ENCODE measurements around the gene APOH. TPM values are rescaled to one million over a fixed set of nuclear protein-coding genes. Genes with fewer than 3 reads are reported as not detected.

The APOH gene
- polyA plus RNA-seq, 1 of the 3 experiments (the other 2 are of a cell fraction) = not detected

DNA sequence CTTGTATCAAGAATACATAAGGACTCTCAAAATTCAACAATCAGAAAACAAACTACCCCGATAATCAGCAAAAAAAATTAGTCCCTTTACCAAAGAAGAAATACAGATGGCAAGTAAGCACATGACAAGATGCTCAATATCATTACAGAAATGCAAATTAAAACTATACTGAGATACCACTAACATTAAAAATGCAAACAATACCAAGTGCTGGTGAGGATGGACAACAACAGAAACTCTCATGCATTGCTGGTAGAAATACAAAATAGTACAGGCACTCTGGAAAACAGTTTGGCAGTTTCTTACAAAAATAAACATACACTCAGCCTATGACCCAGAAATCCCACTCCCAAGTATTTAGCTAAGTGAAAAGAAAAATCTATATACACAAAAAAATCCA, 44.8 kb downstream of the APOH start:
- no peak overlapping the region for H3K4me3 ChIP-seq (ENCODE audit: low read depth in 2 of 2, low read length in 1 of 2)
- H3K27ac ChIP-seq (ENCODE audit: low read depth in 2 of 2, low read length in 1 of 2) = no peak overlapping the region
- H3K9ac ChIP-seq = no peak overlapping the region
- no peaks in the 10 kb centered on the region for H3F3A ChIP-seq (replicated peaks; ENCODE audit: insufficient read depth)
- DNase-seq = no peak
- TF ChIP-seq SMC3 (IDR thresholded peaks at IDR 0.05; ENCODE audit: low read depth, low read length) (no peak), GABPA (IDR thresholded peaks at IDR 0.05; ENCODE audit: low read depth) (no peak)
- TF ChIP-seq, protein P1, sequence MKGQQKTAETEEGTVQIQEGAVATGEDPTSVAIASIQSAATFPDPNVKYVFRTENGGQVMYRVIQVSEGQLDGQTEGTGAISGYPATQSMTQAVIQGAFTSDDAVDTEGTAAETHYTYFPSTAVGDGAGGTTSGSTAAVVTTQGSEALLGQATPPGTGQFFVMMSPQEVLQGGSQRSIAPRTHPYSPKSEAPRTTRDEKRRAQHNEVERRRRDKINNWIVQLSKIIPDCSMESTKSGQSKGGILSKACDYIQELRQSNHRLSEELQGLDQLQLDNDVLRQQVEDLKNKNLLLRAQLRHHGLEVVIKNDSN (IDR thresholded peaks at IDR 0.05; ENCODE audit: borderline replicate concordance, low read depth) = no peak
- POLR2A ChIA-PET = no interaction called here
- H3K9me2 ChIP-seq = no peaks in the 10 kb centered on the region
- peaks cover 34% of the 10 kb centered on the region for H3K79me2 ChIP-seq (ENCODE audit: insufficient read depth)
- WGBS (ENCODE audit: low lambda C conversion rate) = 96% methylated on average over 1 of the region's 1 CpG
- H3K4me1 ChIP-seq (ENCODE audit: control insufficient read depth in 1 of 2, insufficient read depth in 2 of 2, low read depth in 1 of 2, low read length in 1 of 2) = no peaks in the 10 kb centered on the region
- peaks cover 27 to 39% of the 10 kb centered on the region in 2 experiments for H3K36me3 ChIP-seq (replicated peaks in 1 of 2; ENCODE audit: control insufficient read depth in 1 of 2, insufficient read depth in 2 of 2, low read length in 1 of 2)
- no peaks in the 10 kb centered on the region for H4K20me1 ChIP-seq (ENCODE audit: insufficient read depth)
- no peak overlapping the region for H3K4me2 ChIP-seq
- peaks cover 7% of the 10 kb centered on the region; the same call in 1 of the 2 replicates for H3K9me3 ChIP-seq
- CTCF ChIA-PET = interaction anchor here (0.6 to 1.2 kb wide), 4 partner anchors 11 to 952 kb away, joined by 3 to 4 read pairs (median 4); no protein-coding TSS in a partner anchor
- H2AFZ ChIP-seq (ENCODE audit: low read depth) = no peak overlapping the region
- no peaks in the 10 kb centered on the region for H3K27me3 ChIP-seq (ENCODE audit: insufficient read depth)

DNA sequence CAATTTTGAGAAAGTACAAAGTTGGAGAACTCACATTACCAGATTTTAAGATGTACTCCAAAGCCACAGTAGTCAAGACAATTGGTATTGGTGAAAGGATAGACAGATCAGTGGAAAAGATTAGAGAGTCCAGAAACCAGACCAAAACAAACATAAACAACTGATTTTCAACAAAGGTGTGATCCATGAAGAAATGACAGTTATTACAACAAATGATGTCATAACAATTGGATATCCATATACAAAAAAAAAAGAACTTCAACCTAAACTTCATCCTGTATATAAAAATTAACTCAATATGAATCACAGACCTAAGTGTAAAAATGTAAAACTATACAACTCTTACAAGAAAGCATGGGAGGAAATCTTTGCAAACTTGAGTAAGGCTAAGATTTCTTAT, 45.7 kb downstream of the APOH start:
- POLR2A ChIA-PET = no interaction called here
- no peak for TF ChIP-seq SMC3 (IDR thresholded peaks at IDR 0.05; ENCODE audit: low read depth, low read length)
- TF ChIP-seq, protein P2, sequence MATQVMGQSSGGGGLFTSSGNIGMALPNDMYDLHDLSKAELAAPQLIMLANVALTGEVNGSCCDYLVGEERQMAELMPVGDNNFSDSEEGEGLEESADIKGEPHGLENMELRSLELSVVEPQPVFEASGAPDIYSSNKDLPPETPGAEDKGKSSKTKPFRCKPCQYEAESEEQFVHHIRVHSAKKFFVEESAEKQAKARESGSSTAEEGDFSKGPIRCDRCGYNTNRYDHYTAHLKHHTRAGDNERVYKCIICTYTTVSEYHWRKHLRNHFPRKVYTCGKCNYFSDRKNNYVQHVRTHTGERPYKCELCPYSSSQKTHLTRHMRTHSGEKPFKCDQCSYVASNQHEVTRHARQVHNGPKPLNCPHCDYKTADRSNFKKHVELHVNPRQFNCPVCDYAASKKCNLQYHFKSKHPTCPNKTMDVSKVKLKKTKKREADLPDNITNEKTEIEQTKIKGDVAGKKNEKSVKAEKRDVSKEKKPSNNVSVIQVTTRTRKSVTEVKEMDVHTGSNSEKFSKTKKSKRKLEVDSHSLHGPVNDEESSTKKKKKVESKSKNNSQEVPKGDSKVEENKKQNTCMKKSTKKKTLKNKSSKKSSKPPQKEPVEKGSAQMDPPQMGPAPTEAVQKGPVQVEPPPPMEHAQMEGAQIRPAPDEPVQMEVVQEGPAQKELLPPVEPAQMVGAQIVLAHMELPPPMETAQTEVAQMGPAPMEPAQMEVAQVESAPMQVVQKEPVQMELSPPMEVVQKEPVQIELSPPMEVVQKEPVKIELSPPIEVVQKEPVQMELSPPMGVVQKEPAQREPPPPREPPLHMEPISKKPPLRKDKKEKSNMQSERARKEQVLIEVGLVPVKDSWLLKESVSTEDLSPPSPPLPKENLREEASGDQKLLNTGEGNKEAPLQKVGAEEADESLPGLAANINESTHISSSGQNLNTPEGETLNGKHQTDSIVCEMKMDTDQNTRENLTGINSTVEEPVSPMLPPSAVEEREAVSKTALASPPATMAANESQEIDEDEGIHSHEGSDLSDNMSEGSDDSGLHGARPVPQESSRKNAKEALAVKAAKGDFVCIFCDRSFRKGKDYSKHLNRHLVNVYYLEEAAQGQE (IDR thresholded peaks at IDR 0.05; ENCODE audit: low read depth, low read length) = no peak
- TF ChIP-seq, protein P3, sequence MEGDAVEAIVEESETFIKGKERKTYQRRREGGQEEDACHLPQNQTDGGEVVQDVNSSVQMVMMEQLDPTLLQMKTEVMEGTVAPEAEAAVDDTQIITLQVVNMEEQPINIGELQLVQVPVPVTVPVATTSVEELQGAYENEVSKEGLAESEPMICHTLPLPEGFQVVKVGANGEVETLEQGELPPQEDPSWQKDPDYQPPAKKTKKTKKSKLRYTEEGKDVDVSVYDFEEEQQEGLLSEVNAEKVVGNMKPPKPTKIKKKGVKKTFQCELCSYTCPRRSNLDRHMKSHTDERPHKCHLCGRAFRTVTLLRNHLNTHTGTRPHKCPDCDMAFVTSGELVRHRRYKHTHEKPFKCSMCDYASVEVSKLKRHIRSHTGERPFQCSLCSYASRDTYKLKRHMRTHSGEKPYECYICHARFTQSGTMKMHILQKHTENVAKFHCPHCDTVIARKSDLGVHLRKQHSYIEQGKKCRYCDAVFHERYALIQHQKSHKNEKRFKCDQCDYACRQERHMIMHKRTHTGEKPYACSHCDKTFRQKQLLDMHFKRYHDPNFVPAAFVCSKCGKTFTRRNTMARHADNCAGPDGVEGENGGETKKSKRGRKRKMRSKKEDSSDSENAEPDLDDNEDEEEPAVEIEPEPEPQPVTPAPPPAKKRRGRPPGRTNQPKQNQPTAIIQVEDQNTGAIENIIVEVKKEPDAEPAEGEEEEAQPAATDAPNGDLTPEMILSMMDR (IDR thresholded peaks at IDR 0.05) = no peak
- TF ChIP-seq TAF1 (IDR thresholded peaks at IDR 0.05; ENCODE audit: borderline replicate concordance, low read depth, low read length) = no peak
- TF ChIP-seq TEAD4 (IDR thresholded peaks at IDR 0.05; ENCODE audit: borderline replicate concordance, insufficient read depth) = no peak
- no peak for TF ChIP-seq RXRA (IDR thresholded peaks at IDR 0.05; ENCODE audit: borderline replicate concordance, low read depth)
- TF ChIP-seq MEF2A (IDR thresholded peaks at IDR 0.05; ENCODE audit: borderline replicate concordance, low read depth) = no peak
- no peak for TF ChIP-seq TCF12 (IDR thresholded peaks at IDR 0.05)
- TF ChIP-seq, protein P1 (IDR thresholded peaks at IDR 0.05; ENCODE audit: borderline replicate concordance, low read depth) = no peak
- TF ChIP-seq SIN3A (IDR thresholded peaks at IDR 0.05; ENCODE audit: borderline replicate concordance, low read depth, low read length) = no peak
- TF ChIP-seq RCOR1 (IDR thresholded peaks at IDR 0.05; ENCODE audit: low read length) = no peak
- TF ChIP-seq FOXJ3 (CRISPR knock-in tag; IDR thresholded peaks at IDR 0.05) = no peak
- TF ChIP-seq GATA2 (CRISPR knock-in tag; IDR thresholded peaks at IDR 0.05) = no peak
- CTCF ChIA-PET = interaction anchor here (0.6 to 1.2 kb wide), 3 partner anchors 17 to 628 kb away, joined by 3 to 4 read pairs (median 3); no protein-coding TSS in a partner anchor

More for the DNA sequence above, 45.7 kb downstream of the APOH start:
- H3F3A ChIP-seq (replicated peaks; ENCODE audit: insufficient read depth) = no peaks in the 10 kb centered on the region
- H3K9me2 ChIP-seq = no peaks in the 10 kb centered on the region
- H3K4me2 ChIP-seq = no peak overlapping the region
- H3K9me3 ChIP-seq = peaks cover 10% of the 10 kb centered on the region; the same call in 1 of the 2 replicates
- H3K27ac ChIP-seq (ENCODE audit: low read depth in 2 of 2, low read length in 1 of 2) = no peak overlapping the region
- no peaks in the 10 kb centered on the region for H4K20me1 ChIP-seq (ENCODE audit: insufficient read depth)
- no peaks in the 10 kb centered on the region for H3K27me3 ChIP-seq (ENCODE audit: insufficient read depth)
- peaks cover 27 to 48% of the 10 kb centered on the region in 2 experiments for H3K36me3 ChIP-seq (replicated peaks in 1 of 2; ENCODE audit: control insufficient read depth in 1 of 2, insufficient read depth in 2 of 2, low read length in 1 of 2)
- no peak overlapping the region for H3K9ac ChIP-seq
- H3K4me1 ChIP-seq (ENCODE audit: control insufficient read depth in 1 of 2, insufficient read depth in 2 of 2, low read depth in 1 of 2, low read length in 1 of 2) = no peaks in the 10 kb centered on the region
- no peak for DNase-seq
- H3K79me2 ChIP-seq (ENCODE audit: insufficient read depth) = peaks cover 25% of the 10 kb centered on the region
- H3K4me3 ChIP-seq (ENCODE audit: low read depth in 2 of 2, low read length in 1 of 2) = no peak overlapping the region
- no peak overlapping the region for H2AFZ ChIP-seq (ENCODE audit: low read depth)

Measured in SK-N-SH (cell line).